Cerebellar nuclear complex (tissue), 1 donor: Measurements from ENCODE around the gene TBC1D22A.

Experiments used
- DNase-seq, 2 experiments: peaks; one replicate each; lab custom pipeline; 2025; lab: John Stamatoyannopoulos, UW

The TBC1D22A gene

DNA sequence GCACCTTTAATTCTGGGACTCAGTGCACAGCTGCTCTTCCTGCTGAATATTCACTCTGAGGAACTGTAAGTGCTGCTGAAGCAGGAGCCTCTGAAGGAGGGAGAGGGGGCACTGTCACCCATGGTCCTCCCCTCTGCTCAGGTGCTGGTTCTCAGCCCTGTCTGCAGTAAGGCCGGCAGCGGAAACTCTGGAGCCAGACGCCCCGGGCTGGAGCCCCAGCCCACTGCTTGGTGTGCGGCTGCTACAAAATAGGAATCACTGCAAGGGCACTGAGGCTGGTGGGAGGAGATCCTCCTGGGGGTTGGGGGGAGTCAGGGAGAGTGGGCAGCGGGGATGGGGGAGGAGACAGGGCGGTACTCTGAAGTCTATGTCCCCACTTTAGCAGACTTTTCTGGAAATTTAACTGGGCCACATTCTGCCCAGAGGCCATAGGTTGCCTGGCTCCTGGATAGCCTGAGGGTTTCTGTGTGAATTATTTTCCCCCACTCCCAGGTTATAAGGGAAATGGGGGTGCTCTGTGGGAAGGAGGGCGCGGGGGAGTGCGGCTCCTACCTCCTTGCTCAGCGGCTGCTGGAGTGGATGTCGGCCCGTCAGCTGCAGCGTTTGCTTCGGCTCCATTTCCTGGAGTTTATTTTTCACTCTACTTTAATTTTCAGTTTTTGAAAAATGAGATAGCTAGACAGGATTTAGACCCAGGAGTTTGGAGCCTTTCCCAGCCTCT lies 33.6 kb downstream of the TBC1D22A start:
- no peak for DNase-seq

DNA sequence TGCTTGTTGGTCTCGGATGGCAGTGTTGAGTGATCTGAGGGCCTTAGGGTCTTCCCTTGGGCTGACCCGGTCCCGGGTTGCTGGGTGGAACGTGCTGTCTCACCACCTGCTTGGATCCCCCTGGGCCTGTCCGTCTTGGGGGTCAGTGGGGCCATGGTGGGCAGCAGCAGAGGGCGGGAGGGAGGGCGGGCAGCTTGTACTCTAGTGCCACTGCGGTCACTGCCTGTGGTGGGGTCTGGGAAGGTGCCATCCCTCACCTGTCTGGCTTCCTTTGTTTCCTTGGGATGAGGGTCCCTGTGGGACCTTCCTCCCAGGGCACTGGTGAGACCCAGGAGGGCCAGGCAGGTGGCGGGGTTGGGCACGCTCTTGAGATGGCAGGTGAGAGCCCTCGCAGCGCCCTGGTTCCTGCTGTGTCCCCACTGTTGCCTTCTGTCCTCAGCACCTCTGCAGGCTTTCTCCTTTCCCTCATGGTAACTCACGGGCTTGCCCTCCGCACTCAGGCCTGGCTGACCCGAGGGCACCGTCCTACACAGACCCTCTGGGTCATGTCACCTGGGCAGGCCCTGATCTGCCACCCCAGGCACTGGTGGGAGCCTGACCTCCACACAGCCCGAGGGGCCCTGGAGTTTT lies 34.2 kb downstream of the TBC1D22A start:
- DNase-seq: no peak

DNA sequence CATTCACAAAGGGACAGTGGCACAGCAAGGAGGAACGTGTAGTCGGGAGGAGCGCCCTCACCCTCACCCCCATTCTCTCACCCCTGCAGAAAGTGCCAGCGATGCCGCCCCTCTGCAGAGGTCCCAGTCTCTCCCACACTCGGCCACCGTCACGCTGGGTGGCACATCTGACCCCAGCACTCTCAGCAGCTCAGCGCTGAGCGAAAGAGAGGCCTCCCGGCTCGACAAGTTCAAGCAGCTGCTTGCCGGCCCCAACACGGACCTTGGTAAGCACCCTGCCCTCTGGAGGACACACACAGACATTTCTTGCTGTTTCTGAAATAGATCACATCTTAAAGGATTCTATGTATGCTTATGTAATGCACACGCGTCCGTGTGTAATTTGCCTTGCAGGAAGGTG lies 34.9 kb downstream of the TBC1D22A start:
- DNase-seq: no peak

DNA sequence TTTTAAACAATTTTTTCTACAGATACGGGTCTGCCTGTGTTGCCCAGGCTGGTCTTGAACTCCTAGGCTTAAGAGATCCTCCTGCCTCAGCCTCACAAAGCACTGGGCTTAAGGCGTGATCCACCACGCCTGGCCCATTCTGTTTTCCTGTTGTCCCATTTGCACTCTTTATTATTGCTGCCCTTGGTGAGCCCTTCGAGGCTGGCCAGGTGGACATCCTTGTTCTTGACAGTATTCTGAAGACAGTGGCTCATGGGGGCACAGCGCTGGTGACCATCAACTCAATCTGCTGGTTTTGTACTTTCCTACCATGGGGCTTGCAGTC lies 35.6 kb downstream of the TBC1D22A start:
- DNase-seq: no peak

DNA sequence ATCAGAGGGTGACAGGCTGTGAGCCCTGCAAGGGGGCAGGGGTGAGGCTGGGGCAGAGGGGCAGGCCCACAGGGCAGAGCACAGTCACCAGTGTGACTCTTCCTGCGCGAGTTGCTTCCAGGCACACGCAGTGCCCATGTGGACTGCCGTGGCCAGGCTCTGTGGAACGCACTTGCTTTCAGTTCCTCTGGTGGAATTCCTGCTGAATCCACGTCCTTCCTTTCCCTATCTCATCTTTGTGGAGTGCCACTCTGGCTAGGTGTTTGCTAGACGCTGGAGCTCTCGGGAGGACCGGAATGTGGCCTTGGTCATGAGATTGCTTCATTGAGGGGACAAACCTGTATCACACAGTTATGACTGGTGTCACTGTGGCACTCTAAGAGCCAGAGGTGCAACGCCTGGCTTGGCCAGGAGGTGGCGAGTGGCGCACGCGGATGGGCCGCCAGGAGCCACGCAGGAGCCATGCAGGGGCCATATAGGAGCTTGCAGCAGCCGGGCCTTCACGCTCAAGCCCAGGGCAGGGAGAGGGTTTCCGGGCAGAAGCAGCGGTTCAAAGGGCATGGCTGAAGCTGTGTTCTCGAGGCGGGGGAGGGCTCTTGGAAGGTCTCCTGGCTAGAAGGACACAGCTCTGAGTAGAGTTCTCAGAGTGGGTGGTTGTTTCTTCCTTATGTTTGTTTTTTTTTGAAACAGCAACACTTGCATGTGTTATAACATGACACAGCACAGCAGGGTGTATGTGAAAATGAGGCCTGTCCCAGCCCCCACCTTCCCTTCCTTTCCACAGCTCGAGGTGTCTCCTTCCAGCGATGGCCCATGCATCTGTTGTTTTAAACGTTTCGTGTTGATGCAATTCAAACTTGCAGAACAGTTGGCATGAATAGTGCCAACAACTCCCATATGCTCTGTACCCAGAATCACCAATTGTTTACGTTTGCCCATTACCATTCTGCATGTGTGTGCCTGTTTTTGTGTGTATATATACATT lies 36.2 kb downstream of the TBC1D22A start:
- DNase-seq: peak in 1 of 2 experiments; percentile 69

DNA sequence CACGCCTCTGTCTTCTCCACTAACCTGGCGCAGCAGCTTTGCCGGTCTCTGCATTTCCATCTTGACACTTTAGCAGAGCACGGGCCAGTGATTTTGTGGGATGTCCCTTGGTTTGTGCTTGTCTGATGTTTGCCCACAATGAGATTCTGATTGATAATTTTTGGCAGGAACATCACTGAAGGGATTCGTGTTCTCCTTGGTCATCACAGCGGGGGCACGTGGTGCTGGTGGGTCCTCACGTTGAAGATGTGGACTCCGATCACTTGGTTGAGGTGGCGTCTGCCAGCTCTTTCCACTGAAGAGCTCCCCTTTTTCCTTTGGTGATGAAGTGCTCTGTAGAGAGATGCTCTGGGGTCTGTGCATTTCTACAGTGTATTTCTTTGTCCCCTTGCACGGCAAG lies 37.2 kb downstream of the TBC1D22A start:
- no peak for DNase-seq

DNA sequence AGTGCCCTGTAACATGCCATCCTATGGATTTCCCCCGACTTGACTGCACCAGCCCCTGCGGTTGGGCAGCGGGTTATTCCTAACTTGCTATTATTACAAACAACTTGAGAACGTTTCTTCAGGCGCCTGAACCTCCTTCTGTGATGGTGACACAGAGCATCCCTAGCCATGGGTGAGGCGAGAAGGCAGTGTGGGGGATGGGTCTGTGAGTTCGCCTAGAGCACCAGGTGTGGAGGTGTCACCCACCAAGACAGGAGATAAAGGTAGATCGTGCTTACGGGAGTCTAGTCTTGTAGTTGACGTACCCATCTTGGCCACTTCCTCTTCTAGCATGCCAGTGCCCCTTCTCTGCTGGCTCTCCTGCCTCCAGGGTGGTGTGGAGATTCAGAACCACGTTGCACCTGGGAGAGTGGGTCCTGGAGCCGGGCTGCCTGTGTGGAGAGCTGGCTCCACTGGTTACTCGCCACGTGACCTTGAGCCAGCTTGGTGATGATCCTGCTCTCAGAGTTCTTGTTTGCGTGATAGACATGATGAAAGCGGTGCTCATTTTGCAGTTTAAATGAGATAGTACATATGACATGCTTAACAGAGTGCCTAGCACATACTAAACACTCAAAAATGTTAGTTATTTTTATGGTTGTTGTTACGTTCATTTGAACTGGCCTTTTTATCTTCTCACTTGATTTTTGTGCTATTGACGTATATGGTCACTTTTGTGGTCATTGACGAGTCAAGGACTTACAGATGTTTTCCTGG lies 37.8 kb downstream of the TBC1D22A start:
- no peak for DNase-seq

DNA sequence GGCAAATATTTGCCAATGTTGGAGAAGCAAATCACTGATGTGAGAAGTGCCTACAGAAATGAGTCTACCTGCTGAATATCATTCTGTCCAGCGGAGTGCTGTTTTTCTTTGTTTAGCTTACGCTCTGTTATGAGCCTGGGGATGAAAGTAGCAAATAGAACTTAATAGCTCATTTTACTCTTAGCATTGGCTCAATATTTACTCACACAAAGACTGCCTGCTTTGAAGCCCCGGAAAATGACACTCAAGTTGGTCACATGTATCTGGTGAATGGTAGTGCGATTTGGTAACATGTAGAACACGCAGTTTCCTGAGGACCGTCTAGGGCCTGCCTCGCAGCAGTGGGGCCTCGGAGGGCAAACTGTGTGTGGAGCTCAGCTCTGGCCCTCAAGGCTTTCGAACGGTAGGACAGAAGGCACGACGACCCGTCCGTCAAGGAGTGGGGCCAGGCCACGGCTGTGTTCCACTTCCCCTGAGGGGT lies 38.9 kb downstream of the TBC1D22A start:
- no peak for DNase-seq

DNA sequence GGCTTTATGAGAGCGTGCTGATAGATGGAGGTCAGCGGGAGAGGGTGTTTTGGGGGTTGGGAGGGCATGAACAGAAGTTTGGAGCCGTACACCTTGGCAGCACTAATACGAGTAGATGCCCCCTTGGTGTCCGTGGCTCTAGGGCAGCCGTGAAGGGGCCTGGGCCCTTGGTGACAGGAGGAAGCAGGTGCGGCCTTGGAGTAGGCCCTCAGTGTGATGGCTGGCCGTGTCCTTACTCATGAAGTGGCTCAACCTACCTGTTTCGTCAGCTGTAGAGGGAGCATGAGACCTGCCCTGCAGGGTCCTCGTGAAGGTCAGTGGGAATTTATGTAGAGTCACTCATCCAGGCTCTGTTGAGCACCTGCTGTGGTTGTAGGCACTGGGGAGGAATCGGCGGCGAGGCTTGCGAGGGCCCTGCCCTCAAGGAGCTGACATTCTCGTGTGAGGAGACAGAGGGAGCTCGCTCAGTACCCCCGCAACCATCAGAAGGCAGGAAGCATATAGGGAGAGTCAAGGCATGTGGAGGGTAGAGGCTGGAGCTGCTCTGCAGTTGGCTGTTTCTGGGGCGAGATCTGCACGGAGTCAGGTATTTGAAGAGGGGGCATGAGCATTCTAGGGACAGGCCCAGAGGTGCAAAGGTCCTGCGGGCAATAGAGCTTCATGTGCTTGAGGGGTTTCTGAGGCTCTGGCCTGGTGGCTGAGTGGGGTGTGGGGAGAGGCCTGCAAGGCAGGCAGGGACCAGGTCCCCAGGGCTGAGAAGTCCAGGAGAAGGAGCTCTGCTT lies 39.6 kb downstream of the TBC1D22A start:
- DNase-seq: no peak

DNA sequence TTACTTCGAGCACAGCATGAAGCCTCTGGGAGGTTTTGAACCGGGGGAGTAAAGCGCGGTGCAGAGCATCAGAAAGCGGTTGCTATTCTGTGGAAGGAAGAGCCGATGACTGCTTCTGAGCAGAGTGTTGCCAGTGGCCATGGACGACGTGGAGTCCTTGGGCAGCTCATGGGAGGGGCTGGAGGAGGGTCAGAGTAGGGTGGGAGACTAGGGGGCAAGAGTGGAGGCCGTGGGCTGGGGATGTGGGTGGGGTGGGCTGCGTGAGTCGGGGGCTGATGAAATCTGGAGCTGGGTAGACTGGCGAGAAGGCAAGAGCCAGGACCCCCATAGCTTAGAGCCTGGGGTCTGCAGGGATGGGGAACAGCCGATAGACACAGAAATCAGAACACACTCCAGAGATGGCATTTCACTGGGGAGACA lies 40.2 kb downstream of the TBC1D22A start:
- no peak for DNase-seq

DNA sequence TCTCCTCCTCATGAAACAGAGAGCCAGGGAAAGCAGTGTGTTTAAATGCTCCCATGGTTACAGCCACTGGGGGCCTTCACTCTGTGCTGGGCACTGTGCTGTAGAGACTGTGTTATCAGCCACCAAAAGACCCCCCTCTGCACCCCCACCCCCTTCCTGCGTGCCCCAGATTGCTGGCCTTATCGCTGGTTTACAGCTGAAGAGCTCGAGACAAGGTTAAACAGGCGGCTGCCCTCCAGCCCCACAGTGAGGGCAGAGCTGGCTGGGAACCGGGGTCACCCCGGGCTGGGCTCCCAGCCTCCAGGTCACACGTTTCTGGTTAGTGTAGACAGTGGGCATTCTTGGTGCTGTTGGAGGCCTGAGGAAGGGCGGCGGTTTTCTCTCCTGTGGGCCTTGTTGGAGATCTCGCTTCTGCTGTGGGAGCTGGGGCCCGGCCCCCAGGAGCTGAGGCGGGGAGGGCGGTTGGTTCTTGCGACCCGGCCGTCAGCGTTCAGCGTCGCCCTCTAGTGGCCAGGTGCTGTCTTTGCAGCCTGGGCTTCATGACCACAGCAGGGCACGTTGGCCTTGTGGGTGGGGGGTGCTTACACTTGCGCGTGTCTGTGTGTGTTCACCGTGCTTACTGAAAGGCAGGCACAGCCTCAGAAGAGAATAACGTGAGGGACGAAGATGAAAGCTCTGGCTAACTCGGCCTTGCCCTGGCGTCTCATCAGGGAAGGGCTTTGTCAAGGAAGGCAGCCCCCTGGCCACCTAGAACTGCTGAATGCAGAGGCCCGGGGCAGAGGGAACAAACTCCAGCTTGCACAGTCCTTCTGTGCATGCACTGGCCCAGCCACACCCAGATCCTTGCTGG lies 40.8 kb downstream of the TBC1D22A start:
- DNase-seq: no peak

DNA sequence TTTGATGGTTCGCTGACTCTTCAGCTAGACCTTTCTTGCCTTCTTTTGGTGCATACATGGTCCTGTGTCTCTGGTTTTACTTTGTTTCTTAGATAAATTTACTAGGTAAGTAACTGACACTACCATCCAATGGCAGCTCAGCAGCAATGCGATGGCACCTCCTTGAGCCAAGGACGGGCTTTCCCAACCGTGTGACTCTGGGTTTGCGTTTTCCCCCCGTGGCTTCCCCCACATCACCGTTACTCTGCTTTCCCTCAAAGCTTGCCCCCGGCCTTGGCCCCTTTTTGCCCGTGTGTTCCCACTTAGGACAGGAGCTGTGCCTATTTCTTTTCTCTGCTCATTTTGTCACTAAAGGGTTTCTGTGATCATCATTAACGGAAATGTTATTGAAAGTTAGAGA lies 41.5 kb downstream of the TBC1D22A start:
- DNase-seq: no peak

DNA sequence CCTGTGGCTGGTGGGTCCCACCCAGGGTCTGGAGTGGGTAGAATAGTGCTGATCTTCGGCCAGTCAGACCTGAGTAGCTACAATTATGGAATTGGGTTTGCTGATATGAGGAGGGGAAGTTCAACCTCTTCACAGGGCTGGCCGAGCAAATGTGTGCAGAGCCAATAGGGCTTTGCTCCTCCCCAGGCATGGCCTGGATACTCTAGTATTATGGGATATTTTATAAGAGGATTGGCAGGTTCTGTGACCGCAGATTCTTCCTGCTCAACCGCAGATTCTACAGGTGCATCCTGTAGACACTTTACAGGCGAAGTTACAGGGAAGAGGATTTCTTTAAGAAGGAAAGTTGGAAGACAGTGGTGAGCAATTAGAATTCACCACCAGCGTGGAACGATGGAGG lies 44.3 kb downstream of the TBC1D22A start:
- no peak for DNase-seq

DNA sequence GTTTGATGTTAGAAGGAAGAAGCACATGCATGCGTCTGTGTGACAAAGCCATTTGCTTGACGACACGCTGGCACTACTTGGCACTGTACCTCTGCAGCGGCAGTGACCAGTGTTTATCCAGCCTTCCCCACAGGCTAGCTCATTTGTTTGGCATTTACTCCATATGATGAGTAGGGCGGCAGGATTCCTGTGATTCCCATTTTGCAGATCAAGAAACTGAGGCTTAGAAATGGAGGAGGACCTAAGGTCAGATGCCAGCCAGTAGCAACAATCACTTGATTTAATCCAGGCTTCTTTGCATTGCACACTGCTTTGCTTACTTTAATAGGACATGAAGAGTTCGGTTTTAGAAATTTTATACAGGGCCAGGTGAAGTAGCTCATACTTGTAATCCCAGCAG lies 45.0 kb downstream of the TBC1D22A start:
- no peak for DNase-seq

DNA sequence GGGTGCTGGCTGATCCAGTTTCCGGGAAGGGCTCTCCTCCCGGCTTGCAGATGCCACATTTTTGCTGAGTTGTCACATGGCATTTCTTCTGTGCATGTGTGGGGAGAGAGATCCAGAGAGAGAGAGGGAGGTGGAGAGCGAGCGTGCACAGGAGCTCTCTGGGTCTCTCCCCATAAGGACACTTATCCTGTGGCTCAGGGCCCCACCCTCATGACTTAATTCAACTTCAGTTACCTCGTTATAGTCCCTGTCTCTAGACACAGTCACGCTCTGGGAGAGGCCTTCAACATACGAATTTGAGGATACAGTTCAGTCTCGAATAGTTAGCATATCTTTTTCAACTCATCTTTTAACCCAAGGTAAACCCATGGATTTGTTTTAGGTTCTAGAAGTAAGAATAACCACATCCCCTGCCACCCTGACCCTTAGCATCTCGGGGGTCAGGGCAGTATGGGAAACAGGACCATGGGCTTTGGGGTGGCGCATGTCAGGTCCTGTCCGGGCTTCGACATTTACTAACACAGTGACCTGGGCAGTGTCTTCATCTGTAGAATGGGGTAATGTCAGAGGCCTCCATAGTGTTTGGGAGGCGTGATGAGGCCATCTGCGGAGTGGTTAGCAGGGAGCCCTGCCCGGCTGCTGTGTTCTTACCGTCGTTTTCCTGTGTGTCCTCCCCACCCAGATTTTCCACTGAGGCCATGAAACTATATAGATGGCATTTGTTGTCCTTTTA lies 46.9 kb downstream of the TBC1D22A start:
- DNase-seq: no peak

DNA sequence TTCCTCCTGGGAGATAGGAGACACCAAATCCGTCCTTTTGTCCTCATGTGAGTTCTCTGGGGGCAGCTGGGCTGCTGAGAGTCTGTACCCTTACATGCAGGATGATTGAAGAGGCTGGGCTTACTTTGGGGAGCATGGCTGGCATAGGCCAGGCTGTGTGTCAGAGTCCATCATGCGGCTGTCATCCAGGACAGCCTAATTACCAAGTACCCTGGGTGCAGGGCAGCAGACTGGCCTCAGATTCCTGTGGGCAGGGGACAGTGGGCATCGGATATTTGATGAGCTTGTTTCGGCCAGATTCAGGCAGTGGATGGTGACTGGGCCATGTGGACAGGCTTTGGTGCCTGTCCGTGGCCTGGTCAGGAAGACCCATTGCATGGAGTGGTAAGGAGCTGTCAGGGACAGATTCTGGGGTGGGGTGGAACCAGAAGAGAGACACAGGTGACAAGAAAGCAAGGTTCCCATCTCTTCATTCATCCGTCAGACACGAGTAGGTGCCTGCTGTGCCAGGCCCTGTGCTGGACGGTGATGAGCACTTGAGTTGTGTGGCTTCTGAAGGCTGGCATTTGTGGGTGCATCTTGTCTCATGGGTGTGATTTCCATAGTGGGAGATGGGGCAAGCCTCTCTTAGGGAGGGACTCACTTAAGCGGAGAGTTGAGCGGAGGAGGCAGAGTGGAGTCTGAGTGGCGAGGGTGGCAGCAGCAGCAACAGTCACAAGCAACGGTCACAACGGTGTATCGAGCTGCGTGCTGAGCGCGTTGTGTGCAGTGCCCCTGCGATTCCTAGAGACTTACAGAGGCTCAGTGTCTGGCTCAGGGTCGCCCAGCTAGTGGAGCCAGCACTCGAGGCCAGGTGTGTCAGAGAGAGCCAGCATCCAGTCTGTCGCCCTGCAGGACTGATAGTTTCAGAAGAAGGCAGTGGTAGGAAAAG lies 48.7 kb downstream of the TBC1D22A start:
- DNase-seq: no peak

DNA sequence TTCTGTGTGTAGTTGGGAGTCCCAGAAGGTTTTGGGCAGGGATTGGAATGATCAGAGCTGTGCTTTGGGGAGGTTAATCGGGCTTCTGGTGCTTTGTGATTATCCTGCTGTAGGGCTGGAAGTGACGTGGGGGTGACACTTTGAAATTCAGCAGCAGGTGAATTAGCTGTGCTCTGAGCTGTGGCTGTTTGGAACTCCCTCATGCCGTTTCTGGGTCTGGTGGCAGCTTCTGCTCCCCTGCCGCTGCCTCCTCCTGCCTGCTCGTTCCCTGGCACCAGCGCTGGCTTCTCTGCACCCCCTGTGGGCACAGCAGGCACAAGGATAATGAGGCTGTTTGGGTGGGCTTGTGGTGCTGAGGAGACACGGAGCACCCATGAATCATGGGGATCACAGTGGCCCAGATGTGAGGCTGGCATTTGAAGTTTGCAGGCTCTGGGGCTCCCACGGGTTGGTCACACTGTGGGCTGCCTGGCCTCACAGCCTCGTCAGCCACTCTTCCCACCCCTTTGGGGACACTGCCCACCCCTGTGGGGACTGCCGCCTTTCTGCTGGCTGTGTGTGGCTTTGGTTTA lies 49.7 kb downstream of the TBC1D22A start:
- no peak for DNase-seq

DNA sequence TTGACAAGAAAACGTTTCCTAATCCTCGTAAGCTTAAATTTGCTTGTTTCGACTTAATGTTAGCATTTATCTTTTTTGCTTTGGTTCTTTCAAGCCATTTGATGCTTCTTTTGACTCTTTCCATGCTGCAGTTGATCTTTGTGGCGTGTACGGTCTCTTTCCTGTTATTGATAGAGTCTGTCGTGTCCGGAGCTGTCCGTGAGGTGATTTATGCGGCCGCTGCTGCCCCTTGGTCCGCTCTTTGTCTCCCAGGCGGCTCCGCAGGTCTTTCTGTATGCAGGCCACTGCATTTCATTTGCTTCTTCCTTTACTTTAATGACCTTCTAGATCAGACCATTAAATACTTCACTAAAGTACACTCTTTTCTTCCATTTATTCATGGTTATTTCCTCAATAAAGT lies 50.3 kb downstream of the TBC1D22A start:
- no peak for DNase-seq
